GM12878 (cell line): ENCODE data around the gene RGMB. TPM values are rescaled to one million over a fixed set of nuclear protein-coding genes. Genes with fewer than 3 reads are reported as not detected.

Experiments
- ATAC-seq: fragments of 200-7000 bp; cut with Tn5 transposase; 3 replicates; pipeline ENCODE4 v1.9.1; 2020; ENCODE audit warnings: mild to moderate bottlenecking, moderate library complexity
- Bru-seq: library from RNA; stranded (reverse); fragments of 400-500 nt; gene quantifications from one replicate; lab custom pipeline; 2021; lab: Mats Ljungman, UMichigan
- BruChase-seq, 2 experiments: library from RNA; stranded (reverse); fragments of 400-500 nt; gene quantifications; one replicate each; lab custom pipeline; 2021; lab: Mats Ljungman, UMichigan
- BruUV-seq: library from RNA; stranded (reverse); fragments of 400-500 nt; replicated peaks from 2 replicates; lab custom pipeline; 2021; lab: Mats Ljungman, UMichigan
- CTCF ChIA-PET: fragments of 300-600 bp; sonication (Branson Sonifier 250); formaldehyde crosslinking; extraction: SDS; loops from one replicate; lab custom pipeline; 2021; ENCODE audit warnings: inconsistent platforms; lab: Yijun Ruan, JAX
- POLR2A ChIA-PET: fragments of 350-600 bp; formaldehyde crosslinking; extraction: SDS; loops from one replicate; lab custom pipeline; 2021; ENCODE audit warnings: inconsistent platforms; lab: Charles Lee
- RAD21 ChIA-PET: fragments of 300-600 bp; sonication (Branson Sonifier 250); formaldehyde crosslinking; loops from one replicate; lab custom pipeline; 2023; ENCODE audit warnings: antibody characterized with exemption; ENCODE audit not compliant: unreplicated experiment; lab: Charles Lee
- SMC1A ChIA-PET: fragments of 300-600 bp; sonication (Branson Sonifier 250); formaldehyde crosslinking; loops from one replicate; lab custom pipeline; 2023; ENCODE audit not compliant: unreplicated experiment, uncharacterized antibody; lab: Charles Lee
- DNase-seq: peaks from one replicate; pipeline ENCODE4 v3.0.0-alpha.2; 2011; ENCODE audit warnings: low read depth, low spot score
- FAIRE-seq: peaks from 3 replicates; lab custom pipeline; 2011; peaks lifted over from hg19 to GRCh38; lab: Jason Lieb, UNC
- H2AFZ ChIP-seq: 2 replicates; pipeline ENCODE4 v1.6.0; 2011; ENCODE audit warnings: low read depth, low read length, control low read depth; ENCODE audit not compliant: control insufficient read depth
- H3K27ac ChIP-seq: 2 replicates; pipeline ENCODE4 v1.5.1; 2011; ENCODE audit warnings: control low read depth; ENCODE audit not compliant: control insufficient read depth, insufficient read depth
- H3K27me3 ChIP-seq, 2 experiments: replicated peaks in 1 of 2; 2 replicates each; pipeline versions ENCODE4 v1.6.0 to v1.6.1; 2011; ENCODE audit warnings: low read length in 1 of 2; ENCODE audit not compliant: control insufficient read depth in 2 of 2, insufficient read depth in 2 of 2
- H3K36me3 ChIP-seq, 2 experiments: 2 replicates each; pipeline ENCODE4 v1.5.1; 2011; ENCODE audit warnings: low read length in 1 of 2; ENCODE audit not compliant: control insufficient read depth in 2 of 2, insufficient read depth in 2 of 2
- H3K4me1 ChIP-seq: 2 replicates; pipeline ENCODE4 v1.6.1; 2011; ENCODE audit warnings: mild to moderate bottlenecking, low read length, moderate library complexity, mixed read lengths; ENCODE audit not compliant: control insufficient read depth, insufficient read depth
- H3K4me2 ChIP-seq: 2 replicates; pipeline ENCODE4 v1.6.0; 2011; ENCODE audit warnings: control low read depth; ENCODE audit not compliant: control insufficient read depth, insufficient read depth
- H3K4me3 ChIP-seq: fragments of 200-600 bp; sonication (generic); 2 replicates; pipeline ENCODE4 v1.5.1; 2016
- H3K79me2 ChIP-seq: 2 replicates; pipeline ENCODE4 v1.6.0; 2011; ENCODE audit warnings: low read length; ENCODE audit not compliant: control insufficient read depth, insufficient read depth
- H3K9ac ChIP-seq: 2 replicates; pipeline ENCODE4 v1.8.0; 2011; ENCODE audit warnings: low read length, control low read depth, mixed read lengths; ENCODE audit not compliant: control insufficient read depth, insufficient read depth
- H3K9me3 ChIP-seq: replicated peaks from 3 replicates; pipeline ENCODE4 v1.5.1; 2011; ENCODE audit warnings: mild to moderate bottlenecking, low read length; ENCODE audit not compliant: control insufficient read depth, insufficient read depth
- H4K20me1 ChIP-seq: 2 replicates; pipeline ENCODE4 v1.6.0; 2011; ENCODE audit not compliant: control insufficient read depth, insufficient read depth
- BCLAF1 ChIP-seq: fragments of 450-650 bp; IDR thresholded peaks from 2 replicates; pipeline ENCODE4 v1.6.1; 2017; ENCODE audit warnings: antibody characterized with exemption, mild to moderate bottlenecking, moderate library complexity
- BHLHE40 ChIP-seq, 2 experiments: fragments of 450-650 bp in 1 of 2; IDR thresholded peaks; 2 replicates each; pipeline ENCODE4 v1.6.1; 2011 to 2017; ENCODE audit warnings: low read depth in 2 of 2, borderline replicate concordance in 1 of 2, improper control_type of control experiment in 1 of 2, low read length in 1 of 2, mild to moderate bottlenecking in 1 of 2
- CREM ChIP-seq: IDR thresholded peaks from 2 replicates; pipeline ENCODE4 v1.6.1; 2014; ENCODE audit warnings: antibody characterized with exemption, low read depth
- IRF3 ChIP-seq: fragments of 450-650 bp; IDR thresholded peaks from 2 replicates; pipeline ENCODE4 v1.6.1; 2014; ENCODE audit warnings: mild to moderate bottlenecking
- NFYA ChIP-seq: IDR thresholded peaks from 2 replicates; pipeline ENCODE4 v1.6.1; 2011; ENCODE audit warnings: low read depth, mild to moderate bottlenecking, low read length, improper control_type of control experiment, borderline replicate concordance
- NFYB ChIP-seq: IDR thresholded peaks from 2 replicates; pipeline ENCODE4 v1.6.1; 2011; ENCODE audit warnings: low read depth, mild to moderate bottlenecking, low read length, improper control_type of control experiment, moderate library complexity; ENCODE audit not compliant: insufficient read depth
- PKNOX1 ChIP-seq: fragments of 450-650 bp; IDR thresholded peaks from 2 replicates; pipeline ENCODE4 v1.6.1; 2016; ENCODE audit warnings: mild to moderate bottlenecking
- POLR2A ChIP-seq: IDR thresholded peaks from 2 replicates; pipeline ENCODE4 v1.6.1; 2011; ENCODE audit warnings: low read depth, mild to moderate bottlenecking, low read length
- RFX5 ChIP-seq: IDR thresholded peaks from 2 replicates; pipeline ENCODE4 v1.6.1; 2011; ENCODE audit warnings: low read depth, low read length, improper control_type of control experiment
- SREBF1 ChIP-seq: IDR thresholded peaks from 2 replicates; pipeline ENCODE4 v1.6.1; 2012; ENCODE audit warnings: mild to moderate bottlenecking, low read length
- SUZ12 ChIP-seq: fragments of 200-600 bp; sonication (generic); IDR thresholded peaks from one replicate; pipeline ENCODE4 v1.6.1; 2018; ENCODE audit warnings: antibody characterized with exemption, mild to moderate bottlenecking; ENCODE audit not compliant: unreplicated experiment
- ZNF217 ChIP-seq: fragments of 450-650 bp; IDR thresholded peaks from 2 replicates; pipeline ENCODE4 v1.6.1; 2017; ENCODE audit warnings: antibody characterized with exemption, mild to moderate bottlenecking
- ZNF24 ChIP-seq: fragments of 450-650 bp; IDR thresholded peaks from 2 replicates; pipeline ENCODE4 v1.6.1; 2017; ENCODE audit warnings: antibody characterized with exemption, mild to moderate bottlenecking
- WGBS: methylation state at CpG from one replicate; pipeline ENCODE4 v1.1.6; 2016; ENCODE audit warnings: low lambda C conversion rate; ENCODE audit not compliant: insufficient replicate concordance, insufficient coverage; ENCODE audit errors: missing lambda C conversion rate; 5-methylcytosine and 5-hydroxymethylcytosine counted together
- in situ Hi-C: fragments of 300-500 bp; cut with MboI; formaldehyde crosslinking; loops from 9 replicates; pipeline ENCODE4 v1.14.3; 2018; ENCODE audit warnings: mixed read lengths
- intact Hi-C: fragments of 100-400 bp; cut with micrococcal nuclease; formaldehyde crosslinking; loops from one replicate; pipeline ENCODE4 v1.14.2; 2022; ENCODE audit not compliant: unreplicated experiment
- long read RNA-seq, 2 experiments: library from polyadenylated mRNA; unstranded; transcript quantifications; one replicate each; pipeline ENCODE4 v2.0.0, GENCODE V29; 2019 to 2020
- polyA minus RNA-seq, 3 experiments: library from RNA; depleted of rRNA, polyadenylated mRNA; stranded (reverse); fragments of >200 nt; gene quantifications; 2 replicates each; pipeline ENCODE4 v1.2.3, GENCODE V29; 2011
- polyA plus RNA-seq, 11 experiments: library from polyadenylated mRNA; depleted of rRNA in 4 of 11; unstranded in 6 of 11; stranded (reverse) in 5 of 11; fragments of >200 nt; fragmentation: Nextera tagmentation in 4 of 11; fragmentation: Illumina TruSeq in 1 of 11; extraction: Ambion mirVana in 4 of 11; extraction: Trizol in 1 of 11; gene quantifications; 1 replicate in 1 of 11; 2 replicates in 10 of 11; pipeline versions ENCODE4 v1.2.1 to v1.2.3, GENCODE V29; 2011 to 2016; ENCODE audit warnings: inconsistent platforms in 2 of 11, missing spikeins in 2 of 11, low read depth in 1 of 11
- total RNA-seq, 4 experiments: library from RNA; depleted of rRNA in 3 of 4; stranded (reverse); fragments of >200 nt in 3 of 4; fragmentation: Illumina TruSeq in 1 of 4; extraction: Trizol in 1 of 4; gene quantifications; 2 replicates each; pipeline versions ENCODE4 v1.2.1 to v1.2.3, GENCODE V29; 2013 to 2021

Gene RGMB
- total RNA-seq (2013; cell fraction: nucleolus; rRNA removed) = 11.9 and 12.2 TPM in 2 replicates
- total RNA-seq (2014; rRNA removed) (11.3 and 11.6 TPM in 2 replicates), total RNA-seq (2014; rRNA removed; fragmentation: Illumina TruSeq; extraction: Trizol) (6.9 and 7.4 TPM in 2 replicates), total RNA-seq (2021) (15.3 and 15.8 TPM in 2 replicates), polyA plus RNA-seq (2011; rRNA removed) (1.5 and 1.6 TPM in 2 replicates), polyA plus RNA-seq (2014; fragmentation: Illumina TruSeq; extraction: Trizol) (9.4 and 11.5 TPM in 2 replicates), polyA plus RNA-seq (2014; fragmentation: Nextera tagmentation; extraction: Ambion mirVana) (1 to 10 TPM; 1.3 to 2.4 TPM), polyA plus RNA-seq (2014; rRNA removed) (7.9 and 10.2 TPM in 2 replicates), polyA plus RNA-seq (2016; fragmentation: Nextera tagmentation; extraction: Ambion mirVana) (1 to 10 TPM; 6.9 to 8.2 TPM), polyA minus RNA-seq (2011; rRNA and poly(A)+ RNA removed) (2.8 and 4.4 TPM in 2 replicates), Bru-seq, nascent RNA (percentile 76 among the genes with signal in this experiment), BruChase-seq, experiment 1, labeled RNA remaining after a 6-hour chase (percentile 52 among the genes with signal in this experiment), BruChase-seq, experiment 2, labeled RNA remaining after a 2-hour chase (percentile 66 among the genes with signal in this experiment)
- polyA plus RNA-seq (2011; ENCODE audit: low read depth) = 1.8 TPM
- 1.6 and 2.1 TPM in 2 replicates for polyA plus RNA-seq (2011; cell fraction: cytosol; rRNA removed)
- 3.2 and 3.6 TPM in 2 replicates for polyA plus RNA-seq (2011; cell fraction: nucleus; rRNA removed)
- 3.3 and 4.0 TPM in 2 replicates for polyA plus RNA-seq (2012)
- 0.83 and 1.1 TPM in 2 replicates for polyA minus RNA-seq (2011; cell fraction: cytosol; rRNA and poly(A)+ RNA removed)
- 6.4 and 11.5 TPM in 2 replicates for polyA minus RNA-seq (2011; cell fraction: nucleus; rRNA and poly(A)+ RNA removed)
- long read RNA-seq, experiment 1, partial matches to known transcripts = 1 of 1 reads
- long read RNA-seq, experiment 1, other reads (novel, unspliced or antisense) = 0 of 1 reads
- long read RNA-seq, experiment 2, partial matches to known transcripts = 1 of 1 reads
- long read RNA-seq, experiment 2, other reads (novel, unspliced or antisense) = 0 of 1 reads

GRCh38 chr5:98773464-98774191, at the start of gene RGMB:
RGMB (plus strand) TSS chr5:98773663; CDS start chr5:98774071, 408 bp downstream.
- ATAC-seq = peak; percentile 89
- H3K79me2 ChIP-seq = peaks cover 42% of the 10 kb centered on the region
- in situ Hi-C loops (loop anchor here (10.0 kb wide), 1 partner anchor 261 kb away; no protein-coding TSS in a partner anchor), intact Hi-C loops (loop anchor here (2.0 to 5.0 kb wide), 5 partner anchors 134 to 1581 kb away; no protein-coding TSS in a partner anchor)
- H3K27ac ChIP-seq = peak within 1 kb of the TSS; percentile 62
- BruUV-seq = no TSS peak
- WGBS = under 1% methylated on average over 51 of the region's 84 CpGs
- no peaks in the 10 kb centered on the region for H3K9me3 ChIP-seq
- no peaks in the 10 kb centered on the region; the same call in 1 of the 2 replicates for H4K20me1 ChIP-seq
- H3K36me3 ChIP-seq = no peaks in the 10 kb centered on the region
- peak; percentile 85 for DNase-seq
- peaks cover 2 to 5% of the 10 kb centered on the region in 2 experiments; a peak in 3 of 4 replicates for H3K27me3 ChIP-seq
- H3K4me2 ChIP-seq = peak within 1 kb of the TSS; percentile 92
- peak; percentile 88 for FAIRE-seq
- H3K4me3 ChIP-seq = peak within 1 kb of the TSS; percentile 93
- peak within 1 kb of the TSS; percentile 92 for H2AFZ ChIP-seq
- ChIA-PET RAD21 (interaction anchor here (1.0 kb wide), 1 partner anchor 23 kb away, joined by 3 read pairs; no protein-coding TSS in a partner anchor), SMC1A (no interaction called here), POLR2A (no interaction called here), CTCF (interaction anchor here (1.1 to 7.5 kb wide), 4 partner anchors 12 to 1543 kb away, joined by 4 to 104 read pairs (median 6); no protein-coding TSS in a partner anchor)
- H3K4me1 ChIP-seq = peaks cover 17% of the 10 kb centered on the region
- H3K9ac ChIP-seq = peak within 1 kb of the TSS; percentile 82
- TF ChIP-seq SUZ12 (no peak), RFX5 (0 out of 2 replicates have a peak, but pooled peaks have one; percentile 61), BHLHE40 (IDR thresholded peaks at IDR 0.05; ENCODE audit: borderline replicate concordance in 1 of 2, low read depth in 2 of 2, low read length in 1 of 2) (peak in 1 of 2 experiments; percentile 52; a peak in 2 of 4 replicates), BCLAF1 (0 out of 2 replicates have a peak, but pooled peaks have one; percentile 38), CREM (peak; percentile 69; the same call in 1 of the 2 replicates), PKNOX1 (peak; percentile 98), ZNF217 (peak; percentile 55; the same call in 1 of the 2 replicates), NFYA (peak; percentile 44; the same call in 1 of the 2 replicates), ZNF24 (no peak), IRF3 (peak; percentile 87), NFYB (peak; percentile 95), POLR2A (peak; percentile 86), SREBF1 (no peak)
